Stimulated activated CD8-positive, alpha-beta memory T cell treated with anti-CD3 and anti-CD28 coated beads, Interleukin-12 subunit alpha, Interleukin-12 subunit beta, amount 100 ng/mL, for 24 hours (primary cell): ENCODE data around the gene SEMA3C.

Source experiments
- DNase-seq: peaks from one replicate; pipeline ENCODE4 v3.0.0-alpha.2; 2020; ENCODE audit errors: extremely low read depth

The SEMA3C gene

DNA sequence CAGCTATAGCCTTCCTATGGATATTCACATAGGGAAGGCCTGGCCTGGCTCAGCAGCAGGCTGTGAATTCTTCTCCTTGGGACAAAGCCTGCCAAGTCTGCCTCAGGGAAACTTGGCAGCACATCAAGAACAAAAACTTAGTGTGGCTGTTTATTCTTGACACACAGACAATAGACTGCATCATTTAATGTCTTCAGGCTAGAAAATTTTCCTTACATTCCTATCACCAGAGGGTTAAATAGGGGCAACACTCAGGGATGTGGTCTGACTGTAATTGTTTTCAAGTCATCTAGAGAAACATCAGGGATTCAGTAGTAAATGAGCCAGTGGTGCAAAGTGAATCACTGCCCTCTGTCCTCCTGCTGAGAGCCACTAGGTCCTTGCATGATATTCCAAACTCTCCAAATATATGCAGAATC, 137.3 kb downstream of the SEMA3C start:
- DNase-seq, result no peak

DNA sequence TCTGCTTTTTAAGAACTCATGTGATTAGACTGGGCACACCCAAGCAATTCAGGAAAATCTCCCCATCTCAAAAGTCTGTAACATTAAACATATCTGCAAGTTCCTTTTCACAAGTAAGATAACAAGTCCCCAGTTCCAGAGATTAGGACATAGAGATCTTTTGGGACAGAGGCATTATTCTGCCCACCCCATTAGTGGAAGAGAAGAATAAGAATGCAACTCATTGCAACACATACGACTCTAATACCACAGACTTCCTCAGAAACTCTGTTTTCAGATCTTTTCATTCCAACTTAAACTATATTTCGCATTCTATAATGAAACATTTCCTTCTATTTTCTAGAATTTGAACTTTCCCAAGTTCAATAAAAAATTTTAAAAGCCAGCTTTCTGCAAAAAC, 137.7 kb downstream of the SEMA3C start:
- DNase-seq, result no peak

DNA sequence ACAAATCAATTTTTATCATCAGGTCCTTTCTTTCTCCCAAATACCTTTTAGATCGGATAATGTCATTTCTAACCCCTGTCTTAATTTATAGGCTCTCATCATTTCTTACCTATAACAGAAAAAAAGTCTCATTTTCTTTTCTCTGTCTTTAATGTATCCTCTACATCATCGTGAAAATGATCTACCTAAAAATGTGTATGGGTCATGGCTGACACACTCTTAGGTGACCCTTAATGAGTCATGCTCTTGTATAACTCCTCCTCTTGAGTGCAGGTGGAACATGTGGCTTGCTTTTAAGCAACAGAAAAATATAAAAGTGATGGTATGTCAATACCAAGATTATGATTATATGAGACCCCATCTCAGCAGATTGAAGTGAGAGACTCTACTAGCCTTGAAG, 139.4 kb downstream of the SEMA3C start:
- DNase-seq, result no peak

DNA sequence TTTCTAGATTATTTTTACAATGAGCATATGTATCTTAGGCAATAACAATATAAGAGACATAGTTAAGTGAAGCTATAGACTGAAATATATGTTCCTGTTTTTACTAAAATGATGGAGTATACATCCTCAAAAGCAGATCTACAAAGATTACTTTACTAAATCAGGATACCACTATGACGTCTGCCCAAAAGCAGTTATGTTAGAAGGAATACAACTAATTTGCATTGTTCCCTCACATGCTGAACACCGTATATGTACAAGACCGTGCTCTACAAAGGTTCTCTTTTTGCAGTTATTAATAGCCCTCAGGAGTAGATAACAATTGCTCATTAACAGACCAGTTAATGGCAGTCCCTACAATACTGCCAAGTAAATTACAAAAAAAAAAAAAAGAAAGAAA, 143.0 kb downstream of the SEMA3C start:
- DNase-seq, result no peak

DNA sequence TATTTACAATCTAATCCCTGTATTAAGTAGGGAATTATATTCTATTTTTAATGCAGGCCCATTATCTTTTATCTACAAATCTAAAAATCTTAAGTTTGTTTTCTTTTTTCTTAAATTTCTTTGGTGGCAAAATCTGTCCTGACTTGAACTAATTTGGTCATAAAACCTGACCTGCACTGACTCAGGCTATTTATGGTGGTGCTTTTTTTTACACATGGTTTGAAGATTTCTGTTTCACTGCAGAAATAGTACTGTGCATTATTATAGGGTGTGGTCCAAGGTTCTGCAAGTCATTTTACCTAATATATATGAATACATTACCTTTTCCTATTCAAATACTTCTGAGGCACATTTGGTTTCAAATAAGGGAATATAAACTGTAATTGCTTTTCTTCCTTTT, 143.4 kb downstream of the SEMA3C start:
- DNase-seq, result no peak

DNA sequence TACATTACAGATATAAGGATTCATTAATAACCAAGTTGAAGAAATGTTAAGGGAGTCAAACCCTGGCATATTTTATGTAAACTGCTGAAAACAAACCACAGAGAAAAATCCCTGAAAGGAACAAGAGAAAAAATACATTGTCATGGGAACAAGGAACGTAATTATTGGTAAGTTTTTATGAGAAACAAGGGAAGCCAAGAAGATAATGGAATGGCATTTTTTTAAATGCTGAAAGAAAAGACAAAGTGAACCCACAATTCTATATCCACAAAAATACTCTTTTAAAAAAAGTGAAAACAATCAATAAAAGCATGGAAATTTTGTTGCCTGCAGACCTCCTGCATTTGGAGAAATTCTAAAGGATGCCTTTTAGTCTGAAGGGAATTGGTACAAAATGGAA, 144.0 kb downstream of the SEMA3C start:
- no peak for DNase-seq

DNA sequence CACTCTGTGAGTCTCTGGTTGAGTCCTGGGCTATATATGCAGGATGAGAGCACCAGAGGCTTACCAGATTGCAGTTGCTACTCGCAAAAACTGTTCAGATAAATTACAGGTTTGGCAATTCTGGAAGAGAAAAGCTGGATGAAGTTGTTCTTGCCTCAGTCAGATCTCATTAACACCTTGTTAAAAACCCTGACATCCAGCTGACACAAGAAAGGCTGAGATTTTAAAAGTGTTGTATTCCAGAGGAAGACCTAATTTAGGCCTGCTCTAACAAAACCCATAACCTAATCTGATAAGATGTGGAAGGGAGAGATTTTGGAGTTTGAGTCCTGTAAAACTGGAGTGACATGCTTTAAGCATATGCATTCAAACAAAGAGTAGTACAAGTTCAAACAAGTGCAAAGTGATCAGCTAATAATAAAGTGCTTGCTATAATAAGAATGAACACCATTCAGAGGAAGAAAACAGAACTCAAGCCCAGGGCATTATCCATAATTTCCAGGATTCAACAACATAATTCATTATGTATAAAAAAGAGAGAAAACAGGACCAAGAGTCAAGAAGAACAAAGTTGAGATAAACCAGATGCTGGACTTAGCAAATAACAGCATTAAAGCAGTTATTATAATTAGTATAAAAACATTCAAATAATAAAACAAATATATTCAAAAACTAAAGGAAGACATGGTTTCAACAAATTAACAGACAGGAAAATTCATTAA, 144.9 kb downstream of the SEMA3C start:
- no peak for DNase-seq

DNA sequence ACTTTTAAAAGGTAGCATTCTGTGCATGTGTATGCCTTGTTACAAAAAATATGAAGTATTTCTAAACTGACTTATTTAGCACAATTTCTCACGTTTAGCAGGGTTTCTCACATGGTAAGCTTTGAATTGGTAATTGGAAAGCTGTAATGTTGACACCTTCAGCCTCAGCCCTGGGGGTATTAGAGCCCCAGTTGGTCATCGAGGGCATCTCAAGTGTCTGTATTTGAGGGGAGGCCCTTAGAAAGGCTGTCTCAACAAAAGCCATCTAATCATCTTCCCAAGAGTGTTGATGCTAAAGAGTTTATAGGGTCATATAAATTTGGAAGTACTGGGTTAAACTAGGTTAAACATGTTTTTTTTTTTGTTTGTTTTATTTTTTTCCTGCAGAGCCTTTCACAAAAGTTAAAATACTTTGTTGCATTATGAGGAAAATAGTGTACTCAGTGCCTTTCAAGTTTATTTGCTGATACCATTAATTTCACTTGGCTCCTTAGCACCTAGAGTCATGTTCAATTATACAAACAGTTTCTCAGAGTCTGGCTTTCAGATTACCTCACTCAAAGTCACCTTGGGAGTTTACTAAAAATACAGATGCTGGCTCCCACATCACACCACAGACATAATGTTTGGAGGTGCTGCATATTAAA, 146.4 kb downstream of the SEMA3C start:
- DNase-seq, result no peak

DNA sequence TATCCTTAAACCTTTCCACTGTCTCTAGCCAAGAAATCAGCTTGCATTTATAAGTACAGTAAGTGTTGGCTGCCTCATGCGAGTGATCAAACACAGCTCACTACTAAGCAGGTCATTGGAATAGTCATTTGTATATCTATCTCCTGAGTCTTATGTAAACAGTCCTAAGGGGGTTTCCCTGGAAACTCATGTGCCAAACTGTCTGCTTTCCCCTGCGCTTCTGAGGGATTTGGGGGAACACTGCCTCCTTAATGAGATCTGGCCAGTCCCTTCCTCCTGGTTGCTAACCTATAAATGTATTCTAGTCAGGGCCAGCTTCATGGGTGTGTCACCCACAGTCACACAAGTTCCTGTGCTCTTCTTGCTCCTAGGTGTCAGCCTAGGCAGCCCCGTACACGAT, 147.3 kb downstream of the SEMA3C start:
- DNase-seq, result no peak

DNA sequence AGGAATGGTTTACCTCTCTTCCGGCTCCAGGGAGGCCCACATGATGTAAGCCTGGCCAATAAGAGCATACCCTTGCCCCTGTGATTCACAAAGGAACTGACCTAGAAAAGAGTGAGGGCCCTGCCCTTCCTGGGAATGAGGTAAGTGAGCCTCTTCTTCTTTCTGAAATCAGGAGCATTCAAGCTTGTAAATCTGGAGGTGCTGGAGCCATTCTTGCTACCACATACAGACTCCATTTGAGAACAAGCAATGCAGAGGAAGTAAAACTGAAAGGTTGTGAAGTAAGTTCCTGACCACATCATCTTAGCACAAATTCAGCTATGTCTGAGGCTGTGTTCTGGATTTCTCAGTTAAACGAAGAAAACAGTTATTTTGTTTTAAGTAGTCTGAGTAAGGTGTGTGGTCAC, 148.2 kb downstream of the SEMA3C start:
- no peak for DNase-seq

DNA sequence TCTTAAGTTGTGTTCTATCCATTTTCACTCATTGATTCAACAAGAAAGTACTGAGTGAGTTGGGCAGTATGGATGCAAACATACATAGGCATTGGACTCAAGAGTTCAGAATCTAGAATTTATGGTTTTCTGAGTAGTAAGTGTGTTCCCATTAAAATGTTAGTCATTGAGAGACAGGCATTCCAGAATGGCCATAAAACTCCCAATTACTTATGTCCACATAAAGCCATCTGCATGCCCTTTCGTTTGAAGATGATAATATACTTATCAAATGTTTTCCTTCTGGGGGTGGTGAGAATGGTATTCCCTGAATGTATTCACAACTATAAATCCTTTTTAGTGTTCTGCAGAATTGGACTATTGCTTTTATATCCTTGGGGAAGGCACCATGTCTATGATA, 148.8 kb downstream of the SEMA3C start:
- DNase-seq, result no peak

DNA sequence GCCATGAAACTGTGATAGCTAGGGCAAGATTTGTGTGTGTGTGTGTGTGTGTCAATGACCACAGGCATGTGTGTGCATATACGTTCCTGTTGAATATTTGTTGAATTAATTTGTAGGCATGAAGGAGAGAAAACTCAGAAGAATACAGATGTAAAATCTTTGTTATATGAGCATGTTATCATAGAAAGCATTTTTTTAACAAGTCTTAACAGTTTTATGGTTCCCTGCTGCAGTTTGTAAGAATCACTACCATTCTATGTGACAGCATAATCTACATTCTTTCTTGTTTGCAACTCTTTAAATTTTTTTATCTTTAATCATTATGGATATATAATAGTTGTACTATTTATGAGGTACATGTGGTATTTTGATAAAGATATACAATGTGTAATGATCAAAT, 150.1 kb downstream of the SEMA3C start:
- DNase-seq, result no peak

DNA sequence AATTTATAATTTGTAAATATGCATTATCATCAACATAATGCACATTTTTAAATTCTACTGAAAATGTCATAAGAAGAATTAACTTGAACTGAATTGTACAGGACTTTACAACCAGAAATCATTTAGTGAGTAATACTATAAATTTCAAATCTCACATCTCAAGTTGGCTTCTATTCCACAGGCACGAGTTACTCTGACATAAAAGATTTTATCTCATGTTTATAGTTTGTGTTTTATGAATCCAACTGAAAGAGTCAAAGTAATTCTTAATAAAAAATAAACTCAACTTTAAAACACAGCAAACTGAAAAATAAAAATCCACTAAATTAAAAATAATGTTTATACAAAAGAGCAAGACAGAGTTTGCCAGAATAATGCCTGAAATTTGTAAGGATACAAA, 151.2 kb downstream of the SEMA3C start:
- no peak for DNase-seq

DNA sequence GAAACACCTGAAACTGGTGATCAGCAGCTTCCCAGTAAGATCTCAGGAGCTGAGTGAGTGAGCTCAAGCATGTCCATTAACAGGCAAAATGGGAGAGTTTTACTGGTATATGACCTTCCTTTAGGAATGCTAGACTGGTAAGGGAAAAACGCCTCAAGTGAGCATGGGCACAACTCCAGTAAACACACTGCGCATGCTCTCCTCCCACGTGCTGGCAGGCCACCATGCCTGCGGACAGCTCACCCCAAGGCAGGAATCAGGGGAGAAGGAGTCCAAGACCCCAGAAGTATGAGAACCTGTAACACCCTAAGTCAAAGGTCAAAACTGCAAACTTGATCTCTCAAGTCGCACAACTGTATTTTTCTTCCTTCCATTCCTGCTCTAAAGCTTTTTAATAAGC, 152.1 kb downstream of the SEMA3C start:
- DNase-seq, result no peak

DNA sequence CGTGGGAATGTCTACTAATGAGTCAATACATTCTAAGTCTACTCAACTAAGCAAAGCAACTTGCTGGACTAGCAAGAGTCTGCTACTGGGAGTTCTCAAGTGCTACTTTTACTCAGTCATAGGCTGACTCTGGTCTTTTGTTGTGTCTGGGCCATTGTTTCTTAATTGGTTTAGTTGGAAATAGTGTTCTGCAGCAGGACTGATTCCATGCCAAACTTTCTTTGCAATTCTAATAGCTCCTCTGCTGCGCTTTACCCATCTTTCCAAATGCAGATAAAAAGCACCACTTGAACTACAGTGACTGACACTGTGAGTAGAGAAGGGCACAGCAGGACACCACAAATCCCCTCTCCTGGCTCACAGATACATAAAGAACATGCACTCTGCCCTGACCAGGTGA, 154.7 kb downstream of the SEMA3C start:
- no peak for DNase-seq

DNA sequence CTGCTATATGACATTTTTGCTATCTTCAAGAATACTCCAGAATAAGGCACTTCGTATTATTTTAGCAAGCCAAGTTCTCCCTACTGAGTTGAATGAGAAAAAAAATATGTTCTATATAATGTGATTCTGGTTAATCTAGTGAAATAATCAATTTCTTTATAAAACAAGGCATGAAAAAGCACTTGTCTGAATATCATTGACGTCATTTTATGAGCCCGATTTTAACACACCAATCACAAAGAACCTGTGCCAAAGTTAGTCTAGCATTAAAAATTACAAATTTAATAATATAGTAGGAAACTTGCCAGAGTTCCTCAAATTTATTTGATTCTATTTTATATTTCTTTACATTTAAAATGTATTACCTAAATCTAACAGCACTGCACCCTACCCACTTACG, 155.1 kb downstream of the SEMA3C start:
- no peak for DNase-seq

DNA sequence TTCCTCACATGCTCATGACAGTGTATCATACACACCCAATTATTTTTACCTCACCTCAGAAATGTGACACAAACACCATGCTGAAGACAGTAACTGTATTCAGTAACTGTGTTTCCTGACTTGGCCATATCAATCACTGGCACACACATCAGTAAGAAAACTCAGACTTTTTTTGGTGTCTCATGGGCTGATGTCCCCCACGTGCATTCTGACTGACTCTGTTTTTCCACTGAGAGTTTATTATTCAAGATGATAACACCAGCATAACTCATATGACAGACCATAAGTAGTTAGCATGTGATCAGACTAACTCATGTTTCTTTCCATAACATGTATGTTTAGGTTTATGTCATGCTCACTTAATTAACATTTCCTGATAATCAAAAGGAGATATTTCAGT, 155.6 kb downstream of the SEMA3C start:
- DNase-seq, result no peak

DNA sequence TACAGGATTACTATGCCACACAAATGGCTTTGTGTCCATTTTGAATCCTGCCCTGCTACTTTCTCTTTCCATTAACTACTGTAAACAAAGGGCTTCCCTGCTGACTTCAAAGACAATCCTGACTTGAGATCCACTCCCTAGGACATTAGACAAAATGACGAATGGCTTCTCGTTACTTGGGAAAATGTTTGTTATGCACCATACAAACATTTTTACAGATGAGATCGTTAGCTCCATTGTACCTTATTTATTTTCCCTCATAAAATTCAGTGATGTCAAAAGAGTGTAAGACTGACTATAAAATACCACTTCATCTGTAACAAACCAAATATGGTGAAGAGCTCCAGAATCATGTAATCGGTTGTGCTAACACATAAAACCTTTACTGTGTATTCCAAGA, 158.6 kb downstream of the SEMA3C start:
- no peak for DNase-seq

DNA sequence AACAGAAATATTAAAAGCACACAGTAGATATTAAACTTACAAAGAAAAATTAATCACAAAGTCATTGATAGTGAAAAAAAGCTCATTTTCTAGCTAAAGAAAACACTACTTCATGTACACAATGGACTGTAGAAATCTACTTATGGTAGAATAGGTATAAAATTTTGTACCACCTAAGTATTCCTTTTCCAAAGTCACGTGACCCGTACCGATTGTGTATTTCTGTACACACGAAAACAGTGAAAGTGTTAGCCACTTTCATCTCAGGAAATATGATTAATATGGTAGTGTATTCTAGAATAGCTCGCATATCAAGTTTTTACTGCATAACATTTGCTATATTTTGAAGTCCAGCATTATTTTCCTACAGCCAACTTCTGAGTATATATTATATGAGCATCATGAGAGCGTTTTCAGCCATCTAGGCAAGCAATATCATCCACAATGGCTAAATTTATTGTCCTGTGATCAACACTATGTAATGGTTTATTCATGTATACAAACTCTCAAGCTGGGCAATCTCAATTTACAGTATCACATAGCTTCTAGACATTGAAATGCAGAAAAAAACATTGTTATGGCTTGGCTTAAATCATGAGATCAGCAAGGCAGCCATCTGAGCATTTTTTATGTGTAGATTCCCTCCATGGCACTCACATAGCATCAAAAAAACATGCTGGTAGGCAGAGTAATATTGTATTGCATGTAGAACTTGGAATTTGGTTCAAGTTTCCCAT, 165.7 kb downstream of the SEMA3C start:
- no peak for DNase-seq

DNA sequence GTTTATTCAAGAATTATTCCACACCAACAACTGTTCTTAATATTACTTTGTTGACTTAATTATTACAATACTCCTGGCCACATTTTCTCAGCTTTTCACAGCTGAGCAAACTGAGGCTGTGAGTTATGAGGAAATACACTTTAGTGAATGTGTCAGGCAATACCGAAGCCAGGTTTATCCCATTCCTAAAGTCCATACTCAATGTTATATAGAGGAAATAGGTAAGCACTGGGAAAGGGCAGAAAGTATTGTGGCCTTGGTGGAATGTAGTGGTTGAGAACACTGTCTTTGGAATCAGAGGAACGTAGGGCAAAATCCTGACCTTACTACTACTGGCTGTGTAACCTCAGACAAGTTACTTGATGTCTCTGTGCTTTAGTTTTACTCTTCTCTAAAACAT, 169.6 kb downstream of the SEMA3C start:
- no peak for DNase-seq

DNA sequence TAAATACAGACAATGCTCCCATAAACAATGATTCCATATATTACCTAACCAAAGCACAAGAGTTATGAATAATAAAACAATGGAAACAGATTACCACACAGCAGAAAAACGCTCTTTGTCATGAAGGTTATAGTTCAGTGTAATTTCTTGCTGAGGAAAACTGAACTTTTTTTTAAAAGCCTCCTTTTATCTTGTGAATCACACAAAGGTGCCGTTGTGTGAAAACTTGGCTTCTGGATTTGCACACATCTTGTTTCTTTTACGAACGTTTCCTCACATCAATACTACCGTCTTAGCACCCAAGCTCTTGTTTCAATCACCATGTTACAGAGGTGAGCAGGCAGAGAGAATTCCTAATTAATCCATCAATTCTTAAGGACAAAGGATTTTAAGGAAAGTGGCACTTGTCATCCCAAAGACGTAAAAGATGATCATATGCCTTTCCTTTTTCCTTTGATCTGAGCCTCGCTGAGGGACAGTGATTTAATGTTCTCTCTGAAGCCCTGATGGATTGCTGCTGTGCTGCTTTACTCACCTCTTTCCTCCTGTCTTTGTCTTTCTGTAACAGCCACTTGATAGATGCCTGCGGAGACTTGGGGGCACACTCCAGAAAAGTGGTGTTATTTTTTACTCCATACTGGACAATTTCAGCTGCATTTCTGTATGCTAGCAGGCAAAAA, 170.3 kb downstream of the SEMA3C start:
- no peak for DNase-seq

DNA sequence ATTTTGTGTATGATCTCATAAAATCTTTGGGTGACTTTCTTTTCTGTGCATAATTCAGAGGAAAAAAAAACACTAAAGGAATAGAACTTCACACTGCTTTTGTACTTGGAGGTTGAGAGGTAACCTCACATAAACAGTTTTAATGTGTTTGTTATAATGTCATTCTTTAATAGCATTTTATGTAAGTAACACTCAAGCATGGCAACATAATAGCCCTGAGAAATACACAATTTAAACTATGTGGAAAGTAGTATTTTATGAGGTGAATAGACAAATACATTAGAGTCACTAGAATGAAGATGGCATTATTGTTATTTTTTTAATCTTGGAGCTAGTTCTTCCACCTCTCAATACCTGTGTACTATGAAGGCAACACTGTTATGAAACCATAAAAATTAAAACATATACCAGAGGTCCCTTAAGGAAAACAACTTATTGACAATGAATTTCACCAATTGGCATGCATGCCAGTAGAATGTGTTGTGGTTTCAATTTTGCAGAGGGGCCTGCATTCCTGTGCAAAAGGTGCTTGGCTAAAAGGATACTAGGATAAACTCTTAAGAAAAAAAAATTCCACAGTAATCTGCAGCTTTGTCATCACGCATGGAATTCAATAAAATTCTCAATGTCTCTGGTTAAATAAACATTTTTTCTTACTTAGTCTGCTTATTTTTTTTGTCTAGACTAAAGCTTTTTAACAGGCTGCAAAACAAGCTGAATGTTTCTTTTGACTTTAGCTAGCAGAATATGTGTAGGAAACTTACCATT, 177.9 kb downstream of the SEMA3C start:
- DNase-seq, result no peak
